A172 (cell line): ENCODE measurements around the gene DNAJB11. TPM values are rescaled to one million over a fixed set of nuclear protein-coding genes. Genes with fewer than 3 reads are reported as not detected.
"Not testable (repeated sequence)": the region's sequence is repeated elsewhere in the genome, so short reads cannot be mapped to it uniquely, and the experiment has no call there.

Source experiments
- DNase-seq: peaks from one replicate; pipeline ENCODE4 v3.0.0-alpha.2; 2015; ENCODE audit warnings: low spot score
- total RNA-seq: library from RNA; depleted of rRNA; stranded (reverse); fragments of >200 nt; shearing (Covaris generic); gene quantifications from 2 replicates; pipeline ENCODE4 v1.2.3, GENCODE V29; 2014; rRNA removed

DNAJB11 gene
- total RNA-seq, 1 experiment from 2014 or later = 202 TPM

DNA sequence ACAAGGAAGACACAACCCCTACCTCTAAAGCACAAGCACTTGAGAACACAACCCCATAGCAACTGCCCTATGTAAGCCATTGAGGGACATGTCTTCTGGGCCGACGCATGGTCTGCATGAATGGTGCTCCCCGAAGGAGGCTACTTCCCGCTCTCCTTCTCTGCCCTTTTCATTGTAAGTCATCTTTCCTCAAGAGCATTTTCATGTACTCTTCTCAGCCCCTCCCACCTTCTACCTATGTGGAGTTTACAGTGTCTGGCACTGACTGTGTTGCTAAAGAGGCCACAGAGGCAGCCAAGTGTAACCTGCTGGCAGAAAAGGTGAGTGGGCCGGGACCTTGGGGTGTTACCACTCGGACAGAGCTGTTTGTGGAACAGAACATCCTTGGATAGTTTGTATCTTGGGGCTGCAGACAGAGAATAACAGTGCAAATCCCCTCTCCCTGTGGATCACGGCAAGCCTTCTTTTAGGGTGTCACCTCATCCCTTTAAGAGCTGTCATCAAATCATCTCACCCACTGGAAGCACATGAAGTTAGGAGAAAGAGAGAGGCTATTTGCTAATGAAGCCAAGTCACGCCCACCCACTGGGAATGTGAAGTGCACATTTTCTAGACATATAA lies 47.9 kb downstream of the DNAJB11 start:
- DNase-seq = no peak

DNA sequence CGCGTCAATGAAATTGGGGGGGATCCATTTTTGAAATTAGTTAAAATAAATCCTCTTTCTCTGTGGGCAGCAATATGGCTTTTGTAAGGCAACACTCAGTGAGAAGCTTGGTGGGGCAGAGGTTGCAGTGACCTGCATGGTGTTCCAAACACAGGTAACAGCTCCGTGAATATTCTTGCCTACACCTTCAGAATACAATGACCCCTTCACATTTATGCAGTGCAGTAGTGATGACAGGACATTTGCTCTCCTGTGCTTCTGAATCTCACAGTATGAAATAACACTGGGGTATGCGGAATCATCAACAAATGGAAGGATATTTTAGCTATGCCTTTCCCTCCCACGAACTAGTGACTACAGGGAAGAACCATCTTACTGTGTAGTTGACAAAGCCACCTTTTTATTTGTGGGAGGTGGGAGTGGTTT lies 49.3 kb downstream of the DNAJB11 start:
- no peak for DNase-seq

DNA sequence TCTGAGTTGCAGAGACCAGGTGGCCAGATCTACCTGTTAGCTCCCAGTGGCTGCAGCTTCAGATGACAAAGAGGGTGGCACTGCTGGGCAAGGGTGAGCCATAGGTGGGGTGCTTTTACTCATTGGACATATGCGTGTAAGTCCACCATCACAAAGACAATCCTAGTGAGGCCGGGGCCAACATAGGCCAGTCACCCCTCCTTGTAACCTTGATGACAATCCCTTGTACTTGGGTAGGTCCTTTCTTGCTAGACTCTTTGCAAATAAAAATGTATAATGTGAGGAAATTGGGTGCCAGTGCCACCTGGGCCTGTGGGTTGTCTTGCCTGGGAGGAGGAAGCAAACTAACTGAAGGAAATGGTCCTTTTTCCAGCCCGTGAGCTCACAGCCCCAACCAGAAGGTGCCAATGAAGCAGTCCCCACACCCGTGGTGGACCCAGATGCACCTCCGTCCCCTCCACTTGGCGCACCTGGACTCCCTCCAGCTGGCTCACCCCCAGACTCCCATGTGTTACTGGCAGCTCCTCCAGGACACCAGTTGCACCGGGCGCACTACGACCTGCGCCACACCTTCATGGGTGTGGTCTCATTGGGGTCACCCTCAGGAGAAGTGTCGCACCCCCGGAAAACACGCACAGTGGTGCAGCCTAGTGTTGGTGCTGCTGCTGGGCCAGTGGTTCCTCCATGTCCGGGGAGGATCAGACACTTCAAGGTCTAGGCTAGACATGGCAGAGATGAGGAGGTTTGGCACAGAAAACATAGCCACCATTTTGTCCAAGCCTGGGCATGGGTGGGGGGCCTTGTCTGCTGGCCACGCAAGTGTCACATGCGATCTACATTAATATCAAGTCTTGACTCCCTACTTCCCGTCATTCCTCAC lies 49.9 kb downstream of the DNAJB11 start:
- no peak for DNase-seq

DNA sequence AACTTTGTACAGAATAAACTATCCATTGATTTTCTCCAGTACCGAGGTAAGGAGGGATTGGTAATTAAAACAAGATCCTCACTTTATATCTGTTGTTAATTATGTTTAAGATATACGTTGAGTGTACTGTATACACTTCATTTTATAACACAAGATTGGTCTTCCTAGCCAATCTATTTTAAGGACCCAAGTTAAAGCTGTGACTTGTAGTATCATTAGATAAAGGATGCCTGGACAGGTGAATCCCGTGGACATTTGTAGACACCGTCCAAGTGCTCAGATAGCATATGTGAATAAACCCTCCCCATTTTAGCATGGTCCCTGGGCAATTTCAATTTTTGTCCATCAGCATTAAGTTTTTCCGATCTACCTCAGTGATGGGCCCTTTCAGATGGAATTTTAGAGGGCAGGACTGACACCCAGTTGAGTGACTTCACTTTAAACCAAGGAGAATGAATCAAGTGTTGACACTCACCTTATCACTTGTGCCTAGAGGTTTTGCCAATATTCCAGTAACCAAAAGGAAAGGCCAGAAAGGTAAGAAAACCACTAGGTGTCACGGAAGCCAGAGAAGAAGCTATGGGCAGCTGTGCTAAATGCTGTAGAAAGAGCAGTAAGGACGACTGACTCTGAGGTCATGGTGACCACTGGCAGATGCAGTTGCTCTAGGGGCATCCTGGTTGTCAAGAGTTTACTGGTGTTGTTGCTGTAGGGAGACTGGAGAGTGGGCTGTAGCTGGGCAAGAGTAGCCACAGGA lies 51.6 kb downstream of the DNAJB11 start:
- no peak for DNase-seq

DNA sequence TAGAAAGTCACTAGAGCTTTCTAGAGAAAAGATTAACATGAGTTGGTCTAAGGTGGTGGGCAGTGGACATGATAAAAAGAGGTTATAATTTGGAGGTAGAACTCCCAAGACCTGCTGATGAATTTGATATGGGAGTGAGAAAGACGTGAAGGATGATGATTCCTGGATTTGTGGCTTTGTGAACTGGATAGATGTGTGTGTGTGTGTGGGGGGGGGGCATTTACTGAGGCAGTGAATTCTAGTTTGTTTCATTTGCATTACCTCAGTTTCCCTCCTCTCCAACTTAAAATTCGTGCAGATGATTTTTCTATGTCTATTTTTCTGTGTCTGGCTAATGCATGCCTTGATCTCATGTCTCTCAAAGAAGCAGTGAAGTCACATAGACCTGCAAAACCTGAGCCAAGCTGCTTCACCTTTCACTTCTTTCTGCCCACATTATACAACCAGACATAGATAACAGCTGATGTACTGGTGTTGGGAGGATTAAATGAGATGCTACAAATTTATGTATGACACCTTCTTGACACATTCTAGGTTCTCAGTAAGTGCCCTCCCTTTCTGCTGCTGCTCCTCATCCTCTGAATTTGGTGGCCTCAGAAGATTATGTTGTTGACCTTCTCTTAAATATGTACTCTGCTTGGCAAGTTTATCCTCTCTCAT lies 52.3 kb downstream of the DNAJB11 start:
- no peak for DNase-seq

DNA sequence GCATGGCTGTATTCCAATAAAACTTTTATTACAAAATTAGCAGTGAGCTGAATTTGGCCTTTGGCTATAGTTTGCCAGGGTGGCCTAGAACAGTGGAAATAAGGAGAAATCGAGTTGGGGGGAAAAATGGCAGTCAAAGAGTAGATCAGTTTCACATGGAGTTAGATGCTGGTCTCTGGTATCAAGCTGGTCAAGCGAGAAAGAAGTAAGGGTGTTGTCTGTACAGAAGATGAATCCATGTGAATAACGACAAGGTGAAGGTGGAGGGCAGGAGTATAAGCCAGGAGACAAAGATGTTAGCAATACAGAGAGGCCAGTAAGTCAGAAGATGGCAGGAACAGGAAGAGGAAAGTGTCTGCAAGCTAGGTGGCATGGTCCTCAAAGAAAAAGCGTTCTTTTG lies 54.1 kb downstream of the DNAJB11 start:
- no peak for DNase-seq

DNA sequence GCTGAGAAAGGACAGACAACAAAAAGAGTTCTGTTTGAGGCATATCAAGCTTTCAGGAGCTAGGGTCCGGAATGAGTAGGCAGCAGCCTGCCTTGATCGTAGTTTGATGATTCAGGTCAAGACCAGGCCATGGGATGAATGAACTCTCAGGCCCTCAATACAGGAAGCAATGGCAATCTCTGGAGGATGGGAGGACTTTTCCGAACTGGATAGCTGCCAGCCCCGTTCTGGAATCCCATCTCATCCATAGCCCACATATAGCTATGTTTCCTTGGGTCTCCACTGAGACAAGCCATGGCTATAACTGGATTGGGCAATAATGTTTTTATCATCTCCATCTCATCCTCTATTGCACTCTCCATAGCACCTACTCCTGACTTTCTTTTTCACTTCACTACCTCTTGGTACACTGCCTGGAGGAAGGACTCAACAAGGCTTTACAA lies 55.1 kb downstream of the DNAJB11 start:
- no peak for DNase-seq

DNA sequence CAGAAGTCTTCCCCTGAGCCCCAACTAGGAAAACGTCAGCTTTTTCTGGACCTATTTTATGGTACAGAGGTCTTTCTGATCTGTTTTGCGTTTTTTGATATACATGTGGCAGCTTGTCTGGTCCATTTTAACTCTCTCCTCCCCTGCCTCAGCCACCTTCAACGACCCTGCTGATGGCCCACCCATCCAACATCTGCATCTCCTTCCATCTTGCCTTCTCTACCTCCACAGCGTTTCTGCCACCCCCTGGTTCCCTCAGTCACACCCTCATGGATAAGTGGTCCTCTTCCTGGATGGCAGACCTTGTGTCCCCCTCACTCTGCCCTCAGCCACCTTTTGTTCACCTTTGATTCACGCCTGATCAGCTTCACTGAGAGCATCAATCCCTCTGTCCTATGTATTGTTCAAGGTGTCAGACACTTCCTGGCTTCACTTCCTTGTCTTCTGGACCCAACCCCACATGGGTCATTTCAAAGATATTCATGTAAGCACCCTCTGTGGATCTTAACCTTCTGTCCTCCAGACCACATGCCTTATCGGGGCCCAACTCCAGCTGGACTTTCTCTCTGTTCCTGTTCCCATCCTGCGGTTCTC lies 55.8 kb downstream of the DNAJB11 start:
- DNase-seq = no peak

DNA sequence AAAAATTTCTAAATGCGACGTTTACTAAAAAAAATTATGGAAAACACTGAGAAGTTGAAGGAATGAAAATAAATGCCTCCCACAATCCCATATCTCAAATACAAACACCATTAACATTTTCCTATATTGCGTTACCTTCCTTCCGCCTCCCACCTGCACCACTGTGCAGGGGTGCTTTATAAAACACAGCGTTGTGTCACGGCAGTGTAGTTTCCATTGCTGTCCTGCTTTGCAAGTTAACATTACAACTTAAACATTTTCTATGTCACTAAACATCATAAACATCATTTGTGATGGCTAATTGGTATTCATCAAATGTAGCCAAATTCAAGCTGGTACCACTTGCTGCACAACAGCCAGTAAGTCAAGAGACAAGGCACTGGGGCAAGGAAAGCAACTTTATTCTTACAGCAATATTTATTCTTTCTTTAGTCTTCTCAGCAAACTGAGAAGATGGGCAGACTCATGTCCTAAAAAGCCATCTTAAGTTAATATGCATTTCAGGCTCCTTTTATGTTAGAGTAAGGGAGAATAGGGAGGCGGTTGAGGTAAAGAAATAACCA lies 57.4 kb downstream of the DNAJB11 start:
- no peak for DNase-seq

DNA sequence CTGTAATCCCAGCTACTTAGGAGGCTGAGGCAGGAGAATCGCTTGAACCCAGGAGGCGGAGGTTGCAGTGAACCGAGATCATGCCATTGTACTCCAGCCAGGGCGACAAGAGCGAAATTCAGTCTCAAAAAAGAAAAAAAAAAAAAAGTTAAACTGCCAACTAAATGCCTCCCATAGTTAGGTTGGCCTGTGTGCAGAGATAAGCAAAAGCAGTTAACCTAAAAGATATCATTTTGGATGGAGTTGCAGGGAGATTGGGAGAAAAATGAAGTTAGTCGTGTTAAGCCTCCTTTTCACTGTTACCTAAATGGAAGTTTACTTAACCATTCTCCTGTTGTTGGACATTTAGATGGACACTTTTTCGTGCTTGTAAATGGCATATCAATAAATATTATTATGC lies 58.2 kb downstream of the DNAJB11 start:
- no peak for DNase-seq

DNA sequence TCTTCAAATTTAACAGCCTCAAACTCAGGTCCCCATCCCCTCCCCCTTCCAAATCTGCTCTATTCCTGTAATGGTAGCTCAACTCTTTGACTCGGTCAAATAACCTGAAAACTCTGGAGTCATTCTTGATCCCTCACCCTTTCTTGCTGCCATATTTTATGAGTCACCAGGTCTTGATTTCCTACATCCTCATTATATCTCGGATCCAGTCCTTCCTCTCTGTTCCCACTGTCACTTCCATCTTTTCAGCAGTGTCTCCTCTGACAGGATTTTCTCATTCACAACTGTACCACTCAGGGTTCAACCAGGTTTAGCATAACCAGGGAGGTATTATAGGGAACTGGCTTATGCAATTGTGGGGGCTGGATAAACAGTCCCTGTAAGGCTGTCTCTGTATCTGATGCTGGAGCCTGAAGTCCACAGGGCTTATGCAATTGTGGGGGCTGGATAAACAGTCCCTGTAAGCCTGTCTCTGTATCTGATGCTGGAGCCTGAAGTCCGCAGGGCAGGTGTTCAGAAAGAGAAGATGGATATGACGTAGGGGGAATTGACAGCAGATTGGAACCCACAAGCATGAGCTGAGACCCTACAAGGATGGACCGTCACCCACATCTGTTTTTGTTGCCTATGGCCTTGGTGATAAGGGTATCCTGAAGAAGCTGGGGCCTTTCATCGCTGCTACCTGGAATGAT lies 60.6 kb downstream of the DNAJB11 start:
- DNase-seq = no peak

DNA sequence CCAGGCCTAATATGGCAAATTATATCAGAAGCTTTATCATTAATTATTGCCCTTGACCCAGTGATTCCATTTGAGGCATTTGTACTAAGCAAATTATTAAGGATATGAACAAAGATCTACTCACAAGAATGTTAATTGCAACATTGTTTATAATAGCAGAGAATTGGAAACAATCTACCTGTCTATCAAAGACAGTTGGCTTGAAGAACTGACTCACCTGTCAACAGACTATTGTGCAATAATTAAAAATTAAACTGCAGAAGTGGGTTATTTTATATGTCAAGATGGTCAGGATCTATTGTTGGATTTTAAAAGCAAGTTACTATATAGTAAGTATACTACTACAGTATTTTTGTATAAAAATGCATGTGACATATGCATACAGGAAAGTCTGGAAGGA lies 63.0 kb downstream of the DNAJB11 start:
- DNase-seq = no peak

DNA sequence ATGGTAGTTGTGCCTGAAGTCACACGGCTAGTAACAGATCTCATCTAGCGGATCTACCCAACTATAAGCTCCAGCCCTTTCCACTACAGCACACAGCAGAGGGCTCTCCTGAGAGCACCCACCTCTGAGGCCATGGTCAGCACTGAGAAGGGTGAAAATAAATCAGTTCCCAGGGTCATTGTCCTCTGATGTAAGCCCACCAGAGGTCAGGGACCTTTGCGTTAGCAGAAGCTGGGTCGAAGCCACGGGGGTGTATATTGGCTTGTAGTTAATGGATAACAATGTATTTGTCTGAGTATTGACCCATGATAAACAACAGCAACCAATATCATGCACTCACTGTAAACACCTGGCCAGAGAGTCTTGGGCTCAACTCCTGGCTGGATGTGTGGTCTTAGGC lies 63.7 kb downstream of the DNAJB11 start:
- not testable (repeated sequence) for DNase-seq

Other genes starting within 250 kb of the DNAJB11 start
- 10.1 and 12.0 TPM in 2 replicates for gene DGKG, start 208.5 kb upstream of the DNAJB11 start, total RNA-seq
- gene CRYGS, start 26.3 kb upstream of the DNAJB11 start, total RNA-seq = 0.24 and 0.31 TPM in 2 replicates
- gene TBCCD1, start 3.4 kb upstream of the DNAJB11 start, total RNA-seq = 10.2 and 19.6 TPM in 2 replicates
- not detected in 2 replicates for gene AHSG, start 42.3 kb downstream of the DNAJB11 start, total RNA-seq
- gene FETUB, start 69.7 kb downstream of the DNAJB11 start, total RNA-seq = 0.45 TPM in 1 of 2 replicates, not detected in the other
- gene HRG, start 95.3 kb downstream of the DNAJB11 start, total RNA-seq = not detected in 2 replicates
- gene KNG1, start 146.6 kb downstream of the DNAJB11 start, total RNA-seq = not detected in 2 replicates
- 384 and 473 TPM in 2 replicates for gene EIF4A2, start 212.9 kb downstream of the DNAJB11 start, total RNA-seq
- 141 and 172 TPM in 2 replicates for gene RFC4, start 235.8 kb downstream of the DNAJB11 start, total RNA-seq